Kidney capillary endothelial cell (primary cell): ENCODE data around the gene HBD.

Source experiments
- DNase-seq: peaks from one replicate; pipeline ENCODE4 v3.0.0-alpha.2; 2018; ENCODE audit warnings: low spot score

Gene HBD

DNA sequence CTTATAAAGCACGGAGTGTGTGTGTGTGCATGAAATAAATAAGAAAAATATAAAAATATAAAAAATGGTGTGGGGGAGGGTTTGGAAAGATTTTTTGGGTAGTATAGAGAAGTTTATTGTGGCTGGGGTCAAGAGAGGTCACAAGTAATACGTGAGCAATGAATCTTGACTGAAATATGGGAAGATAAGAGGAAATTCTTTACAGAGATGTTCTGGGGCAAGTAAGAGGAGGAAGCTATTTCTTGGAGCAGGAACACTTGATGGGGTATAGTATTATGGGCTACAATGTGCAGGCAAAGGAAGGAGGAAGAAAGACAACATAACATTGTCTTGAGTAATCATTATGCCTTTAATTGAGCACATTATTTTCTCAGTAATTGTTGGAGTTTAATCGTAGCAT is 2.1 kb downstream of the HBD start:
- DNase-seq: no peak

DNA sequence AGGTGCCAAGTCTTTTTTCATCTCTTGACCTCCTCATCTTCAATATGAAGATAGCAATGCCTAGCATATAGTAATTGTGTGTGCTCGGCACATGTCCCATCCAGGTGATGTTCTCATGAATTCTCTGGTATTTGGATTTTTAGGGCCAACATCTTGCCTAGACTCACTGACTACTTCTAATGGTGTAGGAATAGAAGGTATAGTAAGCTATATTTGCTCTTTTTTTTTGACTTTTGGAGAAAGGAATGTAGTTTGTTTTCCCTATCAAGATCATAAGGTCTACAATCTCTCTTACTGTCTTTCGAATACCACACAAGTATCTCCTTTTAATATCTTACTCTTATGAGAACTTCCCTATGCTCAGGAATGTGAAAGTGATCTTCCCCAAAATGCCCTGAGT is 3.2 kb downstream of the HBD start:
- DNase-seq: no peak

DNA sequence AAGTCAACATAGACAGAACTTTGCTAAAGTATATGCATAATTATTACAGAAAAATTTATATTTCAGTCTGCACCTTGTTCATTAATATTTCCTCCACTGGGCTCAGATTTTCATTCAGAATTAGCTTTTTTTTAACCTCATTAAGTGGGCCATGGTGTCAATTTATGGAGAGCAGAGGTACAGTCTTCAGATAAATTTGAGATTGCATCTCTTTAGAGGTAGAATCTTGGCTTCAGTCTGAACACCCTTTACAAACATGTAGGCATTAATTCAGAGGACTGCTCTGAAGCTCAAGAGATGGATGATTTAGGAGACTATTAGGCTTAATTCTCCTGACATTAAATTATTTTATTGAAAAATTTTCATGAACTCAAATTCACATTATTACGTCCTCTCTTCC is 4.0 kb downstream of the HBD start:
- no peak for DNase-seq

DNA sequence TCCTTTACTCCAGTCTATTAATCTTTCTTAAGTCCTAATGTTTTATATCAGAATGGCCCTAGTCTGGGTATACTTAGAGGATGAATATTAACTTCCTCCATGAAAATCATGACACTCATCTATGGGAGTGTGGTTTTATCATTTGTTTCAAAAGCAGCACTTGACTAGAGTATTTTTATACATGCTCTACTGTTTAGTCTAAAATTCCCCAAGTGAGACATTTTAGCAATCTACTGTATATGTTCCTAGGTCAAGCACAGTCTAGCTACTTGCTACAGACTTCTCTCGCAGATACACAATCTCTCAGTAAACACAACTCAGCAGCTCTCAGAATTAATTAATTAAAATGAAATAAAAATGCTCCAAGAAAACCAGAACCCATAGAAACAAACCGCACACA is 4.5 kb downstream of the HBD start:
- DNase-seq: no peak

DNA sequence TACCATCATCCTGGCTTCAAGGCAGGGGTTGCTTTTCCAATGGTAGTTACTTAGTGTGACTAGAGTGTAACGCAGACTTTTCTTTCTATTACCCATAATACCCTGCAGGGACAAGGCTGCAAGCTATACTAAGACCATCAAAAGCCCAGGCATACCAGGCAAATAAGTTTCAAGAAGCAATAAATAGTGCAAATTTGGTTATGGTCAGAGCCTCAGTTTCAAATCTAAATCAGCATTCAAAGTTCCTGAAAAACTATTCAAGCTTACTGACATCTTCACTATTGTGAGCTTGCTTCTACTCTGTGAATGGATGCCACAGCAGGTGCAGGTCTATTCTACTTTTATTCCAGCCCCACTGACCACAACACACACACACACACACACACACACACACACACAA is 4.9 kb downstream of the HBD start:
- DNase-seq: no peak

DNA sequence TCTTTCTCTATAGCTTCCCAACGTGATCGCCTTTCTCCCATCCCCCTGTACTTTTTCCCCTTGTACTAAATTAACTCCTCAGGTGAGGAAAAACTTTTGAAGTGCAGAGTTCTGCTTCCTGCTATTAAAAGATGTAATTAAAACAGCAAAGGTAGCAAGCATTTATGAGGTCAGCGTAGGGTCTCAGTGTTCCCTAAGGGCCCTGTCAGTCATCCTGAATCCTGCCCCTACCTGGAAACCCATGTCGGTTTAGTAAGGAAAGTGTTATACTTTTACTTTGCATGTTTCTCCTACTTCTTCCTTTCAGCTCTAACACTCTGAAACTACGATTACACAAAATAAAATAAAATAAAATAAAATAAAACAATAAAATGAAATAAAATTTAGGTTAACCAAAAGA is 6.2 kb downstream of the HBD start:
- no peak for DNase-seq

DNA sequence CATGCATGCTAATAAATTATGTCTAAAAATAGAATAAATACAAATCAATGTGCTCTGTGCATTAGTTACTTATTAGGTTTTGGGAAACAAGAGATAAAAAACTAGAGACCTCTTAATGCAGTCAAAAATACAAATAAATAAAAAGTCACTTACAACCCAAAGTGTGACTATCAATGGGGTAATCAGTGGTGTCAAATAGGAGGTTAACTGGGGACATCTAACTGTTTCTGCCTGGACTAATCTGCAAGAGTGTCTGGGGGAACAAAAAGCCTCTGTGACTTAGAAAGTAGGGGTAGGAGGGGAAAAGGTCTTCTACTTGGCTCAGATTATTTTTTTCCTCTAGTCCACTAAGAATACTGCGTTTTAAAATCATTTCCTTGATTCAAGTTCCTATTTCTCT is 6.6 kb downstream of the HBD start:
- no peak for DNase-seq

DNA sequence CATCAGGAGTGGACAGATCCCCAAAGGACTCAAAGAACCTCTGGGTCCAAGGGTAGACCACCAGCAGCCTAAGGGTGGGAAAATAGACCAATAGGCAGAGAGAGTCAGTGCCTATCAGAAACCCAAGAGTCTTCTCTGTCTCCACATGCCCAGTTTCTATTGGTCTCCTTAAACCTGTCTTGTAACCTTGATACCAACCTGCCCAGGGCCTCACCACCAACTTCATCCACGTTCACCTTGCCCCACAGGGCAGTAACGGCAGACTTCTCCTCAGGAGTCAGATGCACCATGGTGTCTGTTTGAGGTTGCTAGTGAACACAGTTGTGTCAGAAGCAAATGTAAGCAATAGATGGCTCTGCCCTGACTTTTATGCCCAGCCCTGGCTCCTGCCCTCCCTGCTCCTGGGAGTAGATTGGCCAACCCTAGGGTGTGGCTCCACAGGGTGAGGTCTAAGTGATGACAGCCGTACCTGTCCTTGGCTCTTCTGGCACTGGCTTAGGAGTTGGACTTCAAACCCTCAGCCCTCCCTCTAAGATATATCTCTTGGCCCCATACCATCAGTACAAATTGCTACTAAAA is 7.5 kb downstream of the HBD start, which contains the start of gene HBB:
Gene HBB, minus strand, starts transcription at position 340 of the 579 bp plus-strand sequence. Its CDS starts 50 bp downstream, at position 290.
- DNase-seq: no peak

DNA sequence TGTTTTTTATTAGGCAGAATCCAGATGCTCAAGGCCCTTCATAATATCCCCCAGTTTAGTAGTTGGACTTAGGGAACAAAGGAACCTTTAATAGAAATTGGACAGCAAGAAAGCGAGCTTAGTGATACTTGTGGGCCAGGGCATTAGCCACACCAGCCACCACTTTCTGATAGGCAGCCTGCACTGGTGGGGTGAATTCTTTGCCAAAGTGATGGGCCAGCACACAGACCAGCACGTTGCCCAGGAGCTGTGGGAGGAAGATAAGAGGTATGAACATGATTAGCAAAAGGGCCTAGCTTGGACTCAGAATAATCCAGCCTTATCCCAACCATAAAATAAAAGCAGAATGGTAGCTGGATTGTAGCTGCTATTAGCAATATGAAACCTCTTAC is 8.8 kb downstream of the HBD start:
- DNase-seq: no peak

DNA sequence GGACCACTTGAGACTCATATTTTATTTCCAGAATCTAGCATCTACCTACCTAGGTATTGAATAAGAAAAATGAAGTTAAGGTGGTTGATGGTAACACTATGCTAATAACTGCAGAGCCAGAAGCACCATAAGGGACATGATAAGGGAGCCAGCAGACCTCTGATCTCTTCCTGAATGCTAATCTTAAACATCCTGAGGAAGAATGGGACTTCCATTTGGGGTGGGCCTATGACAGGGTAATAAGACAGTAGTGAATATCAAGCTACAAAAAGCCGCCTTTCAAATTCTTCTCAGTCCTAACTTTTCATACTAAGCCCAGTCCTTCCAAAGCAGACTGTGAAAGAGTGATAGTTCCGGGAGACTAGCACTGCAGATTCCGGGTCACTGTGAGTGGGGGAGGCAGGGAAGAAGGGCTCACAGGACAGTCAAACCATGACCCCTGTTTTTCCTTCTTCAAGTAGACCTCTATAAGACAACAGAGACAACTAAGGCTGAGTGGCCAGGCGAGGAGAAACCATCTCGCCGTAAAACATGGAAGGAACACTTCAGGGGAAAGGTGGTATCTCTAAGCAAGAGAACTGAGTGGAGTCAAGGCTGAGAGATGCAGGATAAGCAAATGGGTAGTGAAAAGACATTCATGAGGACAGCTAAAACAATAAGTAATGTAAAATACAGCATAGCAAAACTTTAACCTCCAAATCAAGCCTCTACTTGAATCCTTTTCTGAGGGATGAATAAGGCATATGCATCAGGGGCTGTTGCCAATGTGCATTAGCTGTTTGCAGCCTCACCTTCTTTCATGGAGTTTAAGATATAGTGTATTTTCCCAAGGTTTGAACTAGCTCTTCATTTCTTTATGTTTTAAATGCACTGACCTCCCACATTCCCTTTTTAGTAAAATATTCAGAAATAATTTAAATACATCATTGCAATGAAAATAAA is 9.5 kb downstream of the HBD start:
- DNase-seq: no peak

DNA sequence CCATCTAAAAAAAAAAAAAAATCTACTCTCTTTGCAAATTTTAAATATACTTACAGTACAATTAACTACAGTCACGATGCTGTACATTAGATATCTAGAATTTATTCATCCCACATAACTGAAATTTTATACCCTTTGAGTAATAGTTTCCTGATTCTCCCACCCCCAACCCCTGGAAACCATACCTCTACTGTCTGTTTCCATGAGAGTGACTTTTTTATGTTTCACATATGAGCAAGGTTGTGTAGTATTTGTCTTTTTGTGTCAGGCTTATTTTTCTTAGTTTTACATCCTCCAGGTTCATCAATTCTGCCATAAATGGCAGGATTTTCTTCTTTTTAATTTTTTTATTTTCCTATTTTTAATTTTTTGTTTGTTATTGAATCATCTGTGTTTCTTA is 10.6 kb downstream of the HBD start:
- DNase-seq: no peak

DNA sequence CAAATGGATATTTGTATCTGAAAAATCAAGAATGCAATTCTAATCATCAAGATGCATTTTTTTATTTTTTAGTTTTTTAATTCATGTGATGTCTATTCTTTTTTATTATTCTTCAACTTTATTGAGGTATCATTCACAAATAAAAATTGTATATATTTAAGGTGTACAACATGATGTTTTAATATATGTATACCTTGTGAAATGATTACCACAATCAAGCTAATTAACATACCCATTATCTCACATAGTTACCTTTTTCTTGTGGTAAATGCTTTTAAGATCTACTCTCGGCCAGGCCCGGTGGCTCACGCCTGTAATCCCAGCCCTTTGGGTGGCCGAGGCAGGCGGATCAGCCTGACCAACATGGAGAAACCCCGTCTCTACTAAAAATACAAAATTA is 11.1 kb downstream of the HBD start:
- no peak for DNase-seq

DNA sequence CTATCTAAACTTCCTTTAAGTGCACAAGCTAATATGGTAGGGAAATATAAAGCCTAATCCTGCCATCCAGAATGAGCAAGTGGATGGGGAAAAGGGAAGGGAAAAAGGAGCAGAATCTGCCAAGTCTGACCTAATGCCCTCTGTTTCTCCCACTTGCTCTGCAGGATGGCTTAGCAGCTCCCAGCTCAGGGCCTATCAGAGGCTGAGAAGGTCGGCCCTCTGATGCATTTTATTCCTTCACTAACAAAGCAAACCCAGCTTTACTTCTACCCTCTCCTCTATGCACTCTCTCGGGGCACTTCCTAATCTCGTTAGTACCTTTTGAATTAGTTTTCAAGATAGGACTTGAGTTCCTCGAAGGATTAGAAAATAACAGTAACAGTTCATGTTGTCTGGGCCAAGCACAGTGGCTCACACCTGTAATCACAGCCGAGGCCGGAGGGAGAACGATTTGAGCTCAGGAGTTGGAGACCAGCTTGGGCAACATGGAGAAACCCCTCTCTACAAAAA is 23.9 kb downstream of the HBD start:
- DNase-seq: no peak

DNA sequence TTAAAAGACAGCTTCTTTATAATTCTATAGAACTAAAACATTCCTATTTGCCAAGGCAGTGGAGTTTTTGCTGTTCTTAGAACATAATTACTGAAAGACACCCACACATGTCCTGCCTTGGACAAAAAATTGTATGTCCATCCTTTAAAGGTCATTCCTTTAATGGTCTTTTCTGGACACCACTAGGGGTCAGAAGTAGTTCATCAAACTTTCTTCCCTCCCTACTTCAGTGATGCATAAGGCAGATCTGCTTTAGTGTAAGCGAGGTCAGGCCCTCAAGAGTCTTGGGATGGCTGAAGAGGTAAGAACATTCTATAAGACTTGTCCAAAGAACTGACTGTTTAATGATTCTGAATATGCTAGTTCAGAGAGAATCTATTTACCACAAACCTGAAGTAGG is 29.5 kb downstream of the HBD start:
- peak; percentile 48 for DNase-seq

DNA sequence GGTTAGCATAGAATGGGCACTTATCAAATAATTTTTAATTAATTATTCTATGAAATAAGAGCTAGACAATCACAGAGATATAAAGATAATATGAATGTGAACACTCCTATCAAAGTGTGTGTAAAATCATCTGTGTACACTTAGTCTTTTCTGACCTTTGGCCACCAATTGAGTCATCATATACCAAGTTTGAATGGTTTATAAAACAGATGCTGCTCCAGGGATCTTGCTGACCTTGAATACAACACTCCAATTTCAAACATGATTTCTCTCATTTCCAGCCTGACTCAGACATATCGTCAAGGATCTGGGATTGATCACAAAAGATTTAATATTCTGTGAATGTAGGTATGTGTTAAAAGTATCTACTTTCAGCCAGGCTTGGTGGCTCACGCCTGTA is 30.9 kb downstream of the HBD start:
- no peak for DNase-seq

DNA sequence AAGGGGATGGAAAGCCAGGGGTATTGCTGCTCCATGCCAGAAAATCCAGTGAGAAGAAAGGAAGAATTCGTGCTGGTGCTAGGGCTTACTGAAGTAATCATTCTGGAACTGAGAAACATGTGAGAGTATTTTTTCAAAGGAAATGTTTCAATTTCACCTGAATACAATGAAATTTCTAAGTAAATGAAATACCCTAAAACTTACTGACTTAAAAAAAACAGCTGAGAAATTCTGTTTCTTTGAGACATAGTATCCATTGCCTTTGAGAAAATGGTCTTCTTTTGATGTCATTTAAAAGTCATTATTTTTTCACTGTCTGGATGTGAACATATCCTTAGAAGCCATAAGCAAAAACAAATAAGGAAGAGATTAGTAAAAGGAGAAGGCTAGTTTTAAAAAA is 33.7 kb downstream of the HBD start, which contains the start of gene OR51V1:
Gene OR51V1, minus strand, starts transcription at position 101 of the 400 bp plus-strand sequence. Its CDS starts 0 bp downstream, at position 101.
- no peak for DNase-seq

DNA sequence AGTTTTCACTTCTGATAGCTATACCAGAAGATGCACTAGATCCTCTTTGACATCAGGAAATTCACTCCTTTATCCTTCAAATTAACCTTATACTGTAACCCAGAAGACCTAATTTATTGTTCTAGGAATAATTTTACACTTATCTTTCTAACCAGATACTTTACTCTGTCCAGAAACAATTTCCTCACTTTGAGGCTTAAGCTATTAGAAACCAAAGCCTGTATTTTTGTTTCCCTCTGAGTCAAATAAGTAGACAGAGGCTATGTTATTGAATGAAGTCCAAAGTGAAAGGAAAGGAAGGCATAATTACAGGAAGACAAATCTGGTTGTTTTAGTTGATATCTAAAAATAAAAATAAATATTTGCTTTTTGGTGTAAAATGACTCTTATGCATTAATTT is 36.0 kb downstream of the HBD start:
- no peak for DNase-seq

DNA sequence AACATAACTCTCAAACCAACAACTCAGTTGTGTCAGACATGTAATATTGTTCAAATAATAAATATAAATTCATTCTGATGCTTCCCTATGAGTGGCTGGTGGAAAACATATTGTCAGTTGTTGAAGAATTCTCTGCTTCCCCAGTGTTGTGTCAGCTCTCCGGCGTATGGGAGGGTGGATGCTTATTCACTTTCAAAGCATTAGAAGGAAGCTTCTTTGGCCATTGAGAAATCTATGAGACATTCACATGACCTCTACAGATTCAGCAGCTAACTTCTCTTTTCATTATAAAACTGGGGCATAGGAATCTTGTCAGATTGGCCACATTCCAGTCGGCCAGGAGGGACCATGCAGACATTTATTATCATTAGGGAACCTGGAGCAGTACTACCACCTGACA is 36.7 kb downstream of the HBD start:
- no peak for DNase-seq

DNA sequence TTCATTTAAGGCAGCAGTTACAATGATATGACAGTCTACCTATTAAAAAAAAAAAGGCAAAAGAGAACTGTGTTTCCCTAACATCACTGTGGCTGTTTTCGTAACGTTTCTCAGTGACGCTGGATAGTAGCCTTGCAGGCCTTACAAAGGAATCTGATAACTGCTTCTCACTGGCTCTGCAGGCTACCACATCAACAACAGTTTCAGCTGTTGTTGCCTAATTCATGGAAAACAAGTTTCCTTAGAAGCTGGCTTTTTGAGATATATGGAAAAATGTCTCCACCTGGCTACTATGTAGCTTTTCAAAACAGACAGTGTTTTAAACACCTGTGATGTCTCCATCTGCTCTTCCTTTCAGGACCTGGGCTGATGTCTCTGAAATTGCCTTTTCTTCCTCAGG is 37.6 kb downstream of the HBD start:
- DNase-seq: no peak

DNA sequence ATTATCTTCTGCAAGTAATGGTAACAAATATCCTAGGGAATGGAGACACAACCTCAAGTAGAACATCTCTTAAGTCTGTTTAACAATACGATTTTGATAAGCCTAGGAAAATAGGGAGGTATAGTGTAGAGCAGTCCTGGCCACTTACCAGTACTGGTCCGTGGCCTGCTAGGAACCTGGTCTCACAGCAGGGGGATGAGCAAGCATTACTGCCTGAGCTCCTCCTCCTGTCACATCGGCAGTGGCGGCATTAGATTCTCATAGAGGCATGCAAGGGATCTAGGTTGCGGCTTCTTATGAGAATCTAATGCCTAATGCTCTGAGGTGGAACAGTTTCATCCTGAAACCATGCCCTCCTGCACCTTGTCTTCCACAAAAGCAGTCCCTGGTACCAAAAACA is 38.2 kb downstream of the HBD start:
- DNase-seq: no peak

DNA sequence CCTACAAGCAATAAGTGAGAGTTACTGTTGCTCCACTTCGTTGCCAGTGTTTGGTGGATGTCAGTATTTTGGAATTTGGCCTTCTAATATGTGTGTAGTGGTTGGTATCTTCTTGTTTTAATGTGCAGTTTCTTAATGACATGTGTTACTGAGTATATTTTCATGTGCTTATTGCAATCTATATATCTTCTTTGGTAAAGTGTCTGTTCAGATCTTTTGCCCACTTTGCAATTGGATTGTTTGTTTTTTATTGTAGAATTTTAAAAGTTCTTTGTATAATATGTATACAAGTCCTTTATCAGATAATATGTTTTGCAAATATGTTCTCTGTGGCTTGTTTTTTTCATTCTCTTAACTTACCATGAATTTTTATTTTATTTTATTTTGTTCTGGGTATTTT is 41.5 kb downstream of the HBD start:
- no peak for DNase-seq

DNA sequence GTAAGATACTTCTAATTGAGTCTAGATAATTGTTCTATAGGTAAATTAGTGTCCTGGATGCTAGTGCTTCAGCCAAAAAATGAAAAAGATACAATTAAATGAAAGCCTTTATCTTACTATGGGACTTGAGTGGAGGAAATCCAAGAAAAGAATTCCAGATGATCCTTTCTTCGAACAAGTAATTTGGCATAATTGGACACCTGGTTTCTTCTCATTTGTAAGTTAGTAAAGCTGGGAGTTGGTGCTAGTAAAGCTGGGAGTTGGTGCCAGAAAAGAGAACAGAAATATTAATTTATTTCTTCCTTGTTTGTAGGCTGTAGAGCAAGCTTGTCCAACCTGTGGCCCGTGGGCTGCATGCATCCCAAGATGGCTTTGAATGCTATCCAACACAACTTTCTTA is 46.1 kb downstream of the HBD start:
- no peak for DNase-seq
